GM18519 (cell line): ENCODE measurements around the gene NDFIP2.

Experiments used
- ATAC-seq: cut with Tn5 transposase; IDR thresholded peaks from one replicate; pipeline ENCODE4 v1.9.1; 2021; ENCODE audit warnings: mild to moderate bottlenecking, moderate library complexity; ENCODE audit not compliant: unreplicated experiment, low FRiP score

Gene NDFIP2, protein sequence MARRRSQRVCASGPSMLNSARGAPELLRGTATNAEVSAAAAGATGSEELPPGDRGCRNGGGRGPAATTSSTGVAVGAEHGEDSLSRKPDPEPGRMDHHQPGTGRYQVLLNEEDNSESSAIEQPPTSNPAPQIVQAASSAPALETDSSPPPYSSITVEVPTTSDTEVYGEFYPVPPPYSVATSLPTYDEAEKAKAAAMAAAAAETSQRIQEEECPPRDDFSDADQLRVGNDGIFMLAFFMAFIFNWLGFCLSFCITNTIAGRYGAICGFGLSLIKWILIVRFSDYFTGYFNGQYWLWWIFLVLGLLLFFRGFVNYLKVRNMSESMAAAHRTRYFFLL

DNA sequence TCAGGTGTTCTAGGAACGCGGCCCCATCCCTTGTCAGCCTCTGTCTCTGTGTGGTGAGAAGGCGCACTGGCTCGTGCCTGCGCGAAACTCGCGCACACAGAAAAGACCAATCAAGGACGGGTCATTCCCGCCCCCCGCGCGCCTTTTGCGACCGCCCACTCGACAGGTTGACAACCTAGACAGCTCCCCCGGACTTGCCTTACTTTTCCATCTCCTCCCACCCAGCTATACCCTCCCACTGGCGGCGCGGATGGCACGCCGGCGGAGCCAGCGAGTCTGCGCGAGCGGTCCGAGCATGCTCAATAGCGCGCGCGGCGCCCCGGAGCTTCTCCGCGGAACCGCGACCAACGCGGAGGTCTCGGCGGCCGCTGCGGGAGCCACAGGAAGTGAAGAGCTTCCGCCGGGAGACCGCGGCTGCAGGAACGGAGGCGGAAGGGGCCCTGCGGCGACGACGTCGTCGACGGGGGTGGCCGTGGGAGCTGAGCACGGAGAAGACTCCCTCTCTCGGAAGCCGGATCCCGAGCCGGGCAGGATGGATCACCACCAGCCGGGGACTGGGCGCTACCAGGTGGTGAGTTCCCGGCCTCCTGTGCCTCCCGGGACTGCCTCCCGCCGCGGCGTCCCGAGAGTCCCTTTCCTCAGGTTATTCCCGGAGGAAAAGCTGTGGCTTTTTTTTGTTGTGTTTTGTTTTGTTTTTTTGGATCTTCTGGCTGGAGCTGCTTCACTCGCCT is at the start of gene NDFIP2:
NDFIP2 (plus strand) TSS at position 202 of the 731 bp plus-strand sequence; CDS start at position 251, 49 bp downstream.
- ATAC-seq, result peak; percentile 81

DNA sequence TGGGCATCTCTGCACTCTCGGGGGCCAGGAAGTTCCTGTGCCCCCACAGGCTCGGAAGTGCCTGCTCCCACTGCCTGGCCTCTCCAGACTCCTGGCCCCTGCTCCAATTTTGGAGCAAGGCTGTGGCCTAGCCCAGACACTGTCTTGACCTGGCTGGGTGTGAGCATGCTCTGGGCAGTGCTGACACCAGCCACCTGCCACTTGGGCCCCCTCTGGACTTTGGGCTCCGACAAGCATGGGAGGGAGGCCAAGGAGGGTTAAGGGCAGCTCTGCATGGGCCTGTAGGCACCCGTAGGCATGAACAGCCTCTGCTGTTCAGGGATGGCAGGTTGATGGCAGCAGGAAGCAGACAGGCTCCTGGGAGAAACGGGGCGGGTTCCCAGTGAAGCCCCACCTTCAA is 48.9 kb upstream of the NDFIP2 start:
- ATAC-seq, result no peak

DNA sequence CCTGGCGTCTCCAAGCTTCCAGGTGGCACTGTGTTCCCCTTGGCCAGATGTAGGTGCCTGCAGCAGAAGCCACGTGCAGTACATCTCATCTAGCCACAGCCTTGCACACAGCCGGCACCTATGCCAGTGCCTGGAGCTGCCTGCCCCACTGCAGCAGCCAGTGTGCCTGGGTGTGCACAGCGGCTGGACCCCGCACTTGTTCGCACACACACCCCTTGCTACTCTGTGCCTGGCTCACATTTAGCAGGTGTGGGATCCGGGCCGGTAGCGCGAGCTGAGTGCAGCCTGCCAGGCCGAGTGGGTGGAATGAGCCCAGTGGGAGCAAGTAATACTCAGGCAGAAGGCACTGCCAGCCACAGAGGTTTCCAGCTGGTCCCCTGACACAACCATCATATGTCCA is 48.0 kb upstream of the NDFIP2 start:
- no peak for ATAC-seq

DNA sequence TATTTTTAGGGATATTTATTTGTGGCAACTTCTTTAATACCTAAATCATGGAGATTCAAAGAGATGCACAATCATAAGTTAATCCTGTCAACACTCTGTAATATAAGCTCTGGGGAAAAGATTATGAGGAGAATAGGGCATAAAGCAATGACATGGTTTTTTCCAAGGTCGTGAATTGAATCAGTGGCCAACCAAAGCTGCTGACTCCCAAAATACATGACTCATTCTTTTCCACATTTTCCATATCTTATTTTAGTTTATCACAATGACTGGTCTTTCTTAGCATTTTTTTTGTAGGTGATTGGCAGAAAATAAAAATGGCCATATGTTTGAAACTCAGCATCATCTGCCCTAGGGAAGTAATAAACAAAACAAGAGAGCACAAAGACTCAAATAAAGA is 46.4 kb upstream of the NDFIP2 start:
- no peak for ATAC-seq

DNA sequence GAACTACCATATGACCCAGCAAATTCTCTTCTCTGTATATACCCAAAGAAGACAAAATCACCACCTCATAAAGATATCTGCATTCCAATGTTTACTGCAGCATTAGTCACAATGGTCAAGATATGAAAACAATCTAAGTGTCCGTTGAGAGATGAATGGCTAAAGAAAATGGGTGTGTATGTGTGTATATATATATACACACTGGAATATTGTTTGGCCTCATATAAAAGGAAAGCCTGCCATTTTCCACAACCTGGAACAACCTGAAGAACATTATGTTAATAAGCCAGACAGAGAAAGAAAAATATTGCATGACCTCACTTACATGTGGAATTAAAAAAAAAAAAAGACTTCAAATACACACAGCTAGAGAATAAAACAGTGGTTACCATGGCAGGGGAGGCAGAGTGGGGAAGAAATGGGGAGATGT is 45.4 kb upstream of the NDFIP2 start:
- no peak for ATAC-seq

DNA sequence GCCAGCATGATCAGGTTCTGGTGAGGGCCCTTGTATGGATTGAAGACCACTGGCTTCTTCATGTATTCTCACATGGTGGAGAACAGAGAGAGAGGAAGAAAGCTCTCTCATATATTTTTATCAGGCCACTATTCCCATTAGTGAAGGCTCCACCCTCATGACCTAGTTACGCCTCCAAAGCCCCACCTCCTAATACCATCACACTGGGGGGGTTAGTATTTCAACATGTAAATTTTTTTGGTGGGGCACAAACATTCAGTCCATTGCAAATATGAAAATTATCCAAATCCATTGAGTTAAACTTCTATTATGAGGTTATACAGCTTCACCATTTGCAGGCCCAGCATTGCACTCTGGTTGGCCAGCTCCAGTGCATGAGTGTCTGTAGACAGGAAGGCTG is 41.7 kb upstream of the NDFIP2 start:
- no peak for ATAC-seq

DNA sequence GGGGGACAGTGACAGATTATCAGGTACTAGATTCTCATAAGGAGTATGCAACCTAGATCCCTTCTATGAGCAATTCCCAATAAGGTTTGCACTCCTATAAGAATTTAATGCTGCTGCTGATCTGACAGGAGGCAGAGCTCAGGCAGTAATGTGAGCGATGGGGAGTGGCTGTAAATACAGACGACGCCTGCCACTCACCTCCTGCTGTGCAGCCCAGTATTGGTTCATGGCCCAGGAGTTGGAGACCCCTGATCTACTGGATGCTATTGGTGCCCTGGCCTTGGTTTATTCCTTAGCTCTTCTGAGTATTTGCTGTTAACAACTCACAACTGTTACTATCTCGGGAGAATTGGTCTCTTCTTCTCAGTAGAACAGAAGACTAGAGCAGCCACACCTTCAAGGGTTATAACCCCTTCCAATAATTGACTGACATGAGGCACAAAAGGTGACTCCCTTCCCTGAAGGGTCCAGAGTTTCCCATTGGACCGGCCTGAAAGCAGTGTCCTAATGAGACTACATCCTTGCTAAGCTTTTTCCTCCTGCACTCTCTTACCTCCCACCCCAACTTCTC is 39.9 kb upstream of the NDFIP2 start:
- no peak for ATAC-seq

DNA sequence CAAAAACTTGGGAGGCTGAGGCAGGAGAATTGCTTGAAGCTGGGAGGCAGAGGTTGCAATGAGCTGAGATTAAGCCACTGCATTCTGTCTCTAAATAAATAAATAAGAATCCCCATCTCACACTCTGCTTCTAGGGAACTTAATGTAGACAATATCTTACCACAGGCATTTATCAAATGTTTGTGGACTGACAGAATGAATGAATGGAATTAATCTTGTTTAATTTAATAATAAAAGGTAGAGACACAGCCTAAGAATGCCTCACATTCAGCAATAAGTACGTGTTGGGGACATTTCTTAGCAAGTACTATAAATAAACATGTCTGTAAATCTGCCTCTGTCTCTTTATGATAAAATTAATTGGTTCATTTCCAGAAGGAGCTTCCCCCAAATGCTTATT is 38.7 kb upstream of the NDFIP2 start:
- ATAC-seq, result no peak

DNA sequence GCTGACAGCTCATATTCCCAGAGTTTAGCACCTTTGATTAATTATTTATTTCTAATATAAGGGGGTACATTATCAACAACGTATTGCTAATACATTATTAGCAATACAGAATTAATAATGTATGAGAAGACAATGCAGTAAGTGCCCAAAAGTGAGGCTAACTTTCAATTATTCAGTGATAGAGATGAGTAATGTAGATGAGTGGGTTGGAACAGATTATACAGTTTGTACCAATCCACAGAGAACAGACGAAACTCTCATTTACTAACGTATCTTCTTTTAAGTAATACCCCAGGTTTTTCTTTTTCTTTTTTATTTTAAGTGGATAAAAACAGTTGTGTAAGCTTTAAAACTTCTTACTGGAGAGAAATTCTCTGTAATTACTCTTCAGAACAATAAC is 38.2 kb upstream of the NDFIP2 start:
- ATAC-seq, result no peak

DNA sequence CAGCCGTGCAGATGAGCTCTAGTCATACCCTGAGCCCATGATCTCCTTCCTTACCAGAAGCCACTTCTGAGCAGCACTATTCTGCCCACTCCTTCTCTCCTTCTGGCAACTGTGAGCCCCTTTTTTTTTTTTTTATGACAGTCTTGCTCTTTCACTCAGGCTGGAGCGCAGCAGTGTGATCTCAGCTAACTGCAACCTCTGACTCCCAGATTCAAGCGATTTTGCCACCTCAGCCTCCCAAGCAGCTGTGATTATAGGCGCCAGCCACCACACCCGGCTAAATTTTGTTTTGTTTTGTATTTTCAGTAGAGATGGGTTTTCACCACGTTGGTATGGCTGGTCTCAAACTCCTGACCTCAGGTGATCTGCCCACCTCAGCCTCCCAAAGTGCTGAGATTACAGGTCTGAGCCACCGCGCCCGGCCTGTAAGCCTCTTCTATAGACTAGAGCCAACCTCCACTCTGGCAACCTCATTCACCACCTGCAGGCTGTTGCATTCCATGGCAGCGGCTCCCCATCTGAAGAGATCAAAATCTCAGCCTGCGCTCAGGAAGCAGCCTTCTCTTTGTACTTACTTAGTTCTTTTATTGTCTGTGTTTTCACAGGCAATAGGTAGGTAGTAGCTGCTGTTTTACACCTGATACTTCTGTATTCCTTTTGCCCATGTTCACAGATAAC is 34.8 kb upstream of the NDFIP2 start:
- ATAC-seq, result no peak

DNA sequence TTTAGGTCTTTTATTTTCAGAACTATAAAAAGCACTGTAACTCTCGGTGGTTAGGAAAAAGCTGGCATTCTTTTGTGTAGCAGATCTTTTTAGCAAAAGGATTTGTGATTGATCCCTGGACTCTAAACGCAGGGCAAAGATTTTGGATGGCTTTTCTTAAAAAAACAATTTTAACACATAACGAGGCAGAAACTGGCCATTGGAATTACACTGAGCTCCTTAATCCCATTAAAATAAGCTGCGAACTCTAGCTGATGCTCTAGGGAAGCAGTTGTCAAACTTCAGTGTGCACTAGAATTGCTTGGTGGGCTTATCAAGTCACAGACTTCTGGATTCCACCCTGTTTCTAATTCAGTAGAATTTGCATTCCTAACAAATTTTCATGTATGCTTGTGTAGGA is 33.8 kb upstream of the NDFIP2 start:
- ATAC-seq, result no peak

DNA sequence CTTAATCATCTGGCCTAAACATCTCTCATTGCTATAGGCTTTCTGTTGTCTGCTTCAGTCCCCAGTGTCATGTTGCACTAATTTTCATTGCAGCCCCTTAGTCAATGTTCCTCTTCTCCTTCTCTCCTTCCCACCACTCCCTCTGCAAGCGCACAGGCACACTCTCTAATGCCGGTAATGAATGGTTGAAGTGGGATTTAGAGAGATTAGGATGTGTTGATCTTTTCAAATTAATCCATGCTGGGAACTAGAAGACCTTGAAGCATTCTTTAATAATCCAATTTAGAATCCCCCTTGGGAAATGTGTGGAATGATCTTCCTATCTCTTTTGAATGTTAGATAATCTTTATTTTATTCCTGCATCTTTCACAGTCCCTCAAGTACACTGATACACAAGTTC is 33.2 kb upstream of the NDFIP2 start:
- ATAC-seq, result no peak

DNA sequence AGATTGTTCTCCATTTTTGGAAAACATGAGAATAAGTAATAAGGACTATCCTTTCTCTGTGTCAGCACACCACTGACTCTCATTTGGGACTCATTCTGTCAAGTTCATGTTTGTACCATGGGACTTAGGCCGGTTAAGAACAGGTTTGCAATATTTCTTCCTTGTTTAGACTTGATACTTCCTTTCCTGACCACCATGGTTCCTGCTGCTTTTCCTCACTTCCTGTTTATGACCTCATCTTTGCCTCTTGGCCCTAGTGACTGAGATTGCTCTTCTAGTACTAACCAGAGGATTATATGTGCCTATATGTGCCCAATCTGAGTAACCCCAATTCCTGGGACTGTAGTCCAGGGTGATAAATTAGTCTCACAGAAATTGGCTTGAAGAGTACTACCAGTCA is 32.5 kb upstream of the NDFIP2 start:
- ATAC-seq, result peak; percentile 25

DNA sequence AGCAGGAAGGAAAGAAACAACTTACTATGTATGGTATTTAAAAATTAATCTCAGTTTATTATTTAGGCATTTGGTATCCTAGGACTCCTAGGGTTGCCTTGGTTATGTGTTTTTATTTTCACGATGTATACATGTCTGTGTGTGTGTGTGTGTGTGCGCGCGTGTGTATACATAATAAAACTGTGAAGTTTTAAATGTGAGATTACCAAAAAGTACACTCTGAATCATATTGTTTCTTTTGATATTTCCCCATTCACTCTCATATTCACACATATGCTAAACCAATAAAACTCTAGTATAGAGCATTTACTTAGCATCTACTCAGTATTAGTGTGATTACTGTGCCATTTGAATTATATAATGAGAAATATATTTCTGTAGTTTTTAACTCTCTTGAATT is 30.8 kb upstream of the NDFIP2 start:
- no peak for ATAC-seq

DNA sequence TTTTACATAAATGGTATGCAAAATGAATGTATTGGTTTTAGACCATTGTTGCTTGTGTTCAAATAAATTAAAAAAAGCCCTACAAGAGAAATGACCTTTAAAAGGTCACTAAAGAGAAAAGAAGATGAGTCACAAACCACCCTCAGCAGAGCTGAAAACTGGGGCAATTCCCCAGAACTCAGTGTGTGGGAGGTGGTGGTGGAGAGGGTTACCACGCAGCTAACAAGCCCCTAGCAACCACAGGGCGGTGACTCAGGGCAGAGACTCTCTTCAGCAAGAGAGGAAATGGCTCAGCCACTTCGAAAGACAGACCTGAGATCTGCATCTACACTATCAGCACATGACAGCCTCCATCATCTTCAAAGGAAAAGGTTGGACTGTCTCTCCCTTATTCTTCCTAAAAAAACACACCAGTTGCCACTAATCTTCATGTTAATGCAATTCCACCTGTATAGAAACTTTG is 29.4 kb upstream of the NDFIP2 start:
- ATAC-seq, result peak; percentile 97

DNA sequence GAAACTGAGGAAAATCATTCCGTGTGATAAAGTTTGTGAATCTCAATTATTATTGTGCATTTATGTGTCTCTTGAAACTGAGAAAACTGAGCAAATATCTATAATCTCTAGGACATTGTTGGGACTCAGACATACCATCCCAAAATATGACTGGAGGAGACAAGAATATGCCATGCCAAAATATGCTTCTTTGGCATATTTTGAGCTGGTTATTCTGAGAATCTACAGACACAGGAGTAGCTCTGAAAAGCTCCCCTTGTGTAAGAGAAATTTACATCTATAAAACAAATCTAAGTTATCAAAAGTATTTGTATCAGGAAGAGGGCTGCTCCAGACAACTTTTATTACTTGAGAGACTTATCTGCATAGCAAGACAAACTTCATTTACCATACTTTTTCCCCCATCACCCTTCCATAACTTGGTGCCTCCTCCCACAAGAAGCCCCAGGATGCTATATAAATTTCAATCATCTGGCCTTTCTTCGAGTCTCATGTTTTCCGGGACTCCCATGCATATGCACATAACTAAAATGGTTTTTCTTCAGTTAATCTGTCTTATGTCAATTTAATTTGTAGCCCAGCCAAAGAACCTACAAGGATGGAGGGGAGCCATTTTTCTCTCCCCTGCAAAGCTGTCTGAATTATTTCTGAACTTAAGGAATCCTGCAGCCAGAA is 28.6 kb upstream of the NDFIP2 start:
- no peak for ATAC-seq

DNA sequence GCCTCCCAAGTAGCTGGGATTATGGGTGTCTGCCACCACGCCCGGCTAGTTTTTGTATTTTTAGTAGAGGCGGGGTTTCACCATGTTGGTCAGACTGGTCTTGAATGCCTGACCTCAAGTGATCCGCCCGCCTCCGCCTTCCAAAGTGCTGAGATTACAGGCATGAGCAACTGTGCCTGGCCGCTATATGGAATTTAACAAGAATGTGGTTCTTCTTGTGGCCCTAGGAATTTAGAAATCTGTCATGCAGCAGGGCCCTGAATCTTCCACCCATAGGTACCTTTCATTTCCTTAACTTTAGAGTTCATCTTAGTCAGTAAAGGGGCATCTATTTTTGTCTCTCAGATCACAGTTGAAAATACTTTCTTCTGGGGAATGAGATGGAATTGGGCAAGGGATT is 25.6 kb upstream of the NDFIP2 start:
- no peak for ATAC-seq

DNA sequence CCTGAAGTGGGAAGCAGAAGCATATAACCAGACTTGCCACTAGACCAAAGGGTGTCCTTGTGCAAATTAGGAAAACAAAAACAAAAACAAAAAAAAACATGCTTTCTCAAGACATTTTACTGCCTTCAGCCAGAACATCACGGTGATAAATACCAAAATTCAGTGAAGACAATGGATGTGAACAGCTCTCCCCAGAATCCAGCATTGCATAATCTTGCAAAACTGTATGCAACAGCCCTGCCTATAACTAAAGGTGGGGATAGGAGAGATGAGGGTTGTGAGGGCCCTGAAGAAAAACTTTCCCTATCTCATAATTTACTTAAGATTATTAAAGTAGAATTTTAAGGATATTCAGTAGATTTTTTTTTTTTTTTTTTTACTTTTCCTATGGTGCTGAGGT is 24.9 kb upstream of the NDFIP2 start:
- no peak for ATAC-seq

DNA sequence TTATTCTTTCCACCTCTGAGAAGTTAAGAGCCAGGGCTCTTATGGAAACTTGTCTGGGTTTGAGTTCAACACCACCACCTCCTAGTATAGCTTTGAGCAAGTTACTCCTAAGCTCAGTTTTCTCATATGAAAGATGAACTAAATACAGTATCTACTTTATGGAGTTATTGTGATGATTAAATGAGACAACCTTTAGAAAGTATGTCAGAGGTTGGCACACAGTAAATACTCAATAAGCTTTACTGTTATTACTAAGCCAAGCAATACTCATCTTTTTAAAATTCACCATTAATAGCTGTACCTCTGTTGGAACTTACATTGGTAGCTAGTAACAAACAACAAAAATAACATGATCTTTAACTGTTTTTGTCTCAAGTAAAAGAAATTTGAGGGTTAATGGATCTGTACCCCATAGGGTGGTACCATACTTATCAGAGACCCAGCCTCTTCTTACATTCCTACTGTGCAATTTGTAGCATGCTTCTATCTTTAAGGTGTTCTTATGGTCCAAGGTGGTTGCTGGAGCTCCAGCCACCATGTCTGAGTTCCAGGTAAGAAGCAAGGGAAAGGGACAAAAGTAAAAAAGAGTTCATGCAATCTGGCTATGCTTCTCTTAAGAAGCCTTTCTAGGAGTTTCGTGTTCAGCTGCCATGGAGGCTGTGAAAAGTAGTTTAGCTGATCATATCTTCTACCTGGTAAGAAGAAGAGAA is 24.1 kb upstream of the NDFIP2 start:
- peak; percentile 1 for ATAC-seq

DNA sequence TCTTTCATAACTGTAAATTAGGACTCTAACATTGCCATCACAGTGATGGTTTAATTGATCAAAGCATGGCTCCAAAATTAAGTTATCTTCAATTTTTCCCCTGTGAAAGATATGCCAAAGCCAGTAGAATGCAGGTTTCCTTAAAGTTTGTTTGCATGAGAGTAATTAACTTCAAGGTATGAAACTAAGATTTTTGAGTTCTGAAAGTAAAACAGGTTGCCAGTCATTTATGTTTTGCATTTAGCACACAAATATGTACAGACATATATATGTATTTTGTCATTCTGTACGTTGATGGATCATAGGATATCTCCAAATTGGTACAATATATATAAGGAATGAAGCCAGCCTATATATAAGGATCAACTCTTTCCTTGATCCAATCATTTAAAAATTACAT is 23.6 kb upstream of the NDFIP2 start:
- peak; percentile 64 for ATAC-seq
